Measurements from ENCODE around the gene FATE1. TPM values are rescaled to one million over a fixed set of nuclear protein-coding genes. Genes with fewer than 3 reads are reported as not detected.

FATE1 gene
- total and polyA plus RNA-seq, 2 of the 8 experiments (the other 6 are each of a cell fraction or from before 2014, with no cell fraction given), result 0.12 TPM; not detected in 1

- ChIA-PET CTCF (ENCODE audit: partially characterized antibody) (interaction anchor here (0.7 to 3.3 kb wide), 4 partner anchors 8 to 1082 kb away, joined by 3 to 15 read pairs (median 3); no protein-coding TSS in a partner anchor), POLR2A (ENCODE audit: partially characterized antibody) (no interaction called here)
- Histone ChIP-seq H3K18ac (ENCODE audit: extremely low read depth, low read length) (no peak overlapping the region), H2AK5ac (ENCODE audit: low read depth, low read length) (no peak overlapping the region), H3K79me1 (ENCODE audit: low read depth, low read length) (no peaks in the 10 kb centered on the region), H2BK12ac (ENCODE audit: low read depth, low read length) (no peak overlapping the region), H4K20me1 (replicated peaks in 1 of 2; ENCODE audit: control insufficient read depth in 1 of 2, insufficient read depth in 2 of 2, low read length in 2 of 2) (no peaks in the 10 kb centered on the region), H3K4me2 (ENCODE audit: insufficient read depth in 1 of 2, low read depth in 2 of 2, low read length in 2 of 2) (no peak overlapping the region), H3K9me3 (ENCODE audit: insufficient read depth in 2 of 2, low read depth in 1 of 2, low read length in 1 of 2) (no peaks in the 10 kb centered on the region), H3K23ac (ENCODE audit: insufficient read length) (no peak overlapping the region), H3K4me3 (ENCODE audit: extremely low read depth in 1 of 4, insufficient read depth in 2 of 4, low read depth in 3 of 4, low read length in 4 of 4) (no peak overlapping the region), H4K8ac (ENCODE audit: extremely low read depth, insufficient read depth, low read length) (no peak overlapping the region), H3K79me2 (ENCODE audit: control insufficient read depth in 1 of 2, insufficient read depth in 2 of 2, low read length in 2 of 2) (no peaks in the 10 kb centered on the region), H4K5ac (ENCODE audit: insufficient read length, low read depth, low read length) (no peak overlapping the region), H3K27me3 (replicated peaks in 1 of 4; ENCODE audit: control insufficient read depth in 3 of 4, extremely low read depth in 1 of 4, insufficient read depth in 3 of 4, low read length in 3 of 4) (no peaks in the 10 kb centered on the region), H2BK20ac (ENCODE audit: low read length) (no peak overlapping the region), H3K36me3 (ENCODE audit: control insufficient read depth in 2 of 4, insufficient read depth in 4 of 4, low read length in 3 of 4) (no peaks in the 10 kb centered on the region), H3K9ac (replicated peaks in 1 of 4; ENCODE audit: extremely low read depth in 1 of 4, low read depth in 3 of 4, low read length in 3 of 4) (no peak overlapping the region), H3K4me1 (replicated peaks in 1 of 4; ENCODE audit: control insufficient read depth in 3 of 4, insufficient read depth in 4 of 4, low read length in 3 of 4) (no peaks in the 10 kb centered on the region), H3K23me2 (ENCODE audit: low read depth, low read length) (no peaks in the 10 kb centered on the region), H3K56ac (replicated peaks; ENCODE audit: insufficient read length, low read depth, low read length) (no peak overlapping the region), H3K4ac (replicated peaks; ENCODE audit: insufficient read length, low read depth, low read length) (no peak overlapping the region), H2BK5ac (ENCODE audit: low read depth, low read length) (no peak overlapping the region), H2AFZ (ENCODE audit: low read length) (no peak overlapping the region), H2BK15ac (ENCODE audit: low read length) (no peak overlapping the region), H3K27ac (ENCODE audit: low read depth, low read length) (no peak overlapping the region), H3K14ac (ENCODE audit: insufficient read length) (no peak overlapping the region), H4K91ac (replicated peaks; ENCODE audit: insufficient read length, low read length) (no peak overlapping the region), H2BK120ac (replicated peaks; ENCODE audit: low read depth, low read length) (no peak overlapping the region)
- WGBS, 2 experiments (ENCODE audit: extremely low coverage in 1 of 2, insufficient coverage in 1 of 2, insufficient read length in 1 of 2, insufficient replicate concordance in 2 of 2, low coverage in 1 of 2, low lambda C conversion rate in 2 of 2, missing lambda C conversion rate in 1 of 2), result 91% methylated on average over 5 of the region's 7 CpGs; no CpG with 5 or more reads in 1 of the 2 experiments
- DNase-seq (ENCODE audit: low read depth in 1 of 2, low spot score in 2 of 2) (no peak), FAIRE-seq (no peak)
- TF ChIP-seq GABPA (IDR thresholded peaks at IDR 0.05; ENCODE audit: borderline replicate concordance, insufficient read depth, low read length) (no peak), NANOG (IDR thresholded peaks at IDR 0.05; ENCODE audit: insufficient read depth, low read depth, low read length, poor library complexity, severe bottlenecking) (no peak), USF2 (IDR thresholded peaks at IDR 0.05; ENCODE audit: low read length) (no peak), SIRT6 (IDR thresholded peaks at IDR 0.05; ENCODE audit: low read length) (no peak)
These were observed 22.9 kb downstream of the FATE1 start for GRCh38 chrX:151738751-151739150.

Data from H1 (cell line).